H9 (cell line): ENCODE measurements around the gene MRGPRF. TPM values are rescaled to one million over a fixed set of nuclear protein-coding genes. Genes with fewer than 3 reads are reported as not detected.
A peak's percentile ranks its signal among the peaks of the same experiment; 100 is the strongest.

Experiments
- DNase-seq: peaks from one replicate; pipeline ENCODE4 v3.0.0-alpha.2; 2017
- H2AFZ ChIP-seq: one replicate; pipeline ENCODE4 v1.6.1; 2013; ENCODE audit warnings: mild to moderate bottlenecking, low read length, control low read depth, moderate library complexity
- H2AK5ac ChIP-seq: 2 replicates; pipeline ENCODE4 v1.6.1; 2013; ENCODE audit warnings: low read length, control low read depth, mixed read lengths; ENCODE audit not compliant: insufficient read length
- H2BK120ac ChIP-seq: one replicate; pipeline ENCODE4 v1.6.1; 2013; ENCODE audit warnings: low read depth, mild to moderate bottlenecking, low read length, control low read depth, inconsistent platforms; ENCODE audit not compliant: poor library complexity, severe bottlenecking
- H2BK12ac ChIP-seq: 2 replicates; pipeline ENCODE4 v1.6.1; 2013; ENCODE audit warnings: low read length, control low read depth, mixed read lengths, low read depth; ENCODE audit not compliant: insufficient read length
- H2BK15ac ChIP-seq: 2 replicates; pipeline ENCODE4 v1.6.1; 2013; ENCODE audit warnings: low read depth, low read length, control low read depth
- H2BK20ac ChIP-seq: one replicate; pipeline ENCODE4 v1.6.1; 2013; ENCODE audit warnings: low read depth, mild to moderate bottlenecking, low read length, control low read depth, inconsistent platforms; ENCODE audit not compliant: poor library complexity, severe bottlenecking
- H2BK5ac ChIP-seq: 2 replicates; pipeline ENCODE4 v1.6.1; 2013; ENCODE audit warnings: low read length, control low read depth, mixed read lengths; ENCODE audit not compliant: insufficient read length
- H3K14ac ChIP-seq: 2 replicates; pipeline ENCODE4 v1.6.1; 2013; ENCODE audit warnings: low read length, control low read depth; ENCODE audit not compliant: insufficient read depth
- H3K18ac ChIP-seq: 2 replicates; pipeline ENCODE4 v1.6.1; 2013; ENCODE audit warnings: low read depth, mild to moderate bottlenecking, mixed read lengths, low read length, control low read depth; ENCODE audit not compliant: insufficient read length
- H3K23ac ChIP-seq: 2 replicates; pipeline ENCODE4 v1.6.1; 2013; ENCODE audit warnings: low read length, control low read depth, mixed read lengths, low read depth; ENCODE audit not compliant: insufficient read length
- H3K23me2 ChIP-seq: 2 replicates; pipeline ENCODE4 v1.6.1; 2013; ENCODE audit warnings: low read depth, mild to moderate bottlenecking, mixed read lengths, low read length, control low read depth; ENCODE audit not compliant: insufficient read length, poor library complexity, severe bottlenecking
- H3K27ac ChIP-seq: 2 replicates; pipeline ENCODE4 v1.5.1; 2013; ENCODE audit warnings: low read length, control low read depth, mixed read lengths, low read depth; ENCODE audit not compliant: insufficient read length
- H3K27me3 ChIP-seq: 2 replicates; pipeline ENCODE4 v1.6.1; 2013; ENCODE audit warnings: low read length, control low read depth, inconsistent platforms; ENCODE audit not compliant: insufficient read depth
- H3K4ac ChIP-seq: 2 replicates; pipeline ENCODE4 v1.6.1; 2013; ENCODE audit warnings: low read depth, mild to moderate bottlenecking, control low read depth, inconsistent platforms, low read length, moderate library complexity
- H3K4me1 ChIP-seq: 2 replicates; pipeline ENCODE4 v1.6.1; 2013; ENCODE audit warnings: low read length, control low read depth, inconsistent platforms; ENCODE audit not compliant: insufficient read depth
- H3K4me2 ChIP-seq: 2 replicates; pipeline ENCODE4 v1.6.1; 2013; ENCODE audit warnings: low read length, control low read depth, mixed read lengths; ENCODE audit not compliant: insufficient read length, insufficient read depth
- H3K56ac ChIP-seq: 2 replicates; pipeline ENCODE4 v1.6.1; 2013; ENCODE audit warnings: low read depth, mild to moderate bottlenecking, mixed read lengths, low read length, control low read depth; ENCODE audit not compliant: insufficient read length
- H3K79me1 ChIP-seq: 2 replicates; pipeline ENCODE4 v1.6.1; 2013; ENCODE audit warnings: low read depth, mild to moderate bottlenecking, moderate library complexity, low read length, control low read depth, inconsistent platforms; ENCODE audit not compliant: insufficient read depth, poor library complexity, severe bottlenecking
- H3K79me2 ChIP-seq: 2 replicates; pipeline ENCODE4 v1.6.1; 2013; ENCODE audit warnings: low read length, control low read depth, inconsistent platforms; ENCODE audit not compliant: insufficient read depth
- H3K9ac ChIP-seq: 2 replicates; pipeline ENCODE4 v1.6.1; 2013; ENCODE audit warnings: low read length, control low read depth, mixed read lengths; ENCODE audit not compliant: insufficient read length; ENCODE audit errors: extremely low read depth
- H3K9me3 ChIP-seq: one replicate; pipeline ENCODE4 v1.6.1; 2013; ENCODE audit warnings: low read depth, low read length, inconsistent platforms; ENCODE audit not compliant: control insufficient read depth
- H3T11ph ChIP-seq: one replicate; pipeline ENCODE4 v1.6.1; 2013; ENCODE audit warnings: mild to moderate bottlenecking, low read length, control low read depth, inconsistent platforms
- H4K20me1 ChIP-seq: one replicate; pipeline ENCODE4 v1.6.1; 2013; ENCODE audit not compliant: control insufficient read depth, insufficient read length, insufficient read depth
- H4K5ac ChIP-seq: 2 replicates; pipeline ENCODE4 v1.6.1; 2013; ENCODE audit warnings: low read depth, mild to moderate bottlenecking, mixed read lengths, low read length, control low read depth; ENCODE audit not compliant: insufficient read length
- H4K8ac ChIP-seq: replicated peaks from 2 replicates; pipeline ENCODE4 v1.6.1; 2013; ENCODE audit warnings: low read length, control low read depth, mixed read lengths, low read depth; ENCODE audit not compliant: insufficient read length
- H4K91ac ChIP-seq: 2 replicates; pipeline ENCODE4 v1.6.1; 2013; ENCODE audit warnings: low read depth, mild to moderate bottlenecking, moderate library complexity, mixed read lengths, low read length, control low read depth; ENCODE audit not compliant: insufficient read length
- H3K27ac Mint-ChIP-seq, 3 experiments: 2 replicates in 2 of 3; 3 replicates in 1 of 3; pipeline ENCODE4 v1.8.0; 2020 to 2021; ENCODE audit warnings: mixed read lengths in 3 of 3, mild to moderate bottlenecking in 1 of 3, moderate library complexity in 1 of 3
- H3K27me3 Mint-ChIP-seq: 2 replicates; pipeline ENCODE4 v1.8.0; 2021; ENCODE audit warnings: low read depth, mild to moderate bottlenecking, moderate library complexity, mixed read lengths
- H3K36me3 Mint-ChIP-seq, 3 experiments: 2 replicates in 2 of 3; 3 replicates in 1 of 3; pipeline ENCODE4 v1.8.0; 2020 to 2021; ENCODE audit warnings: low read depth in 3 of 3, mixed read lengths in 3 of 3; ENCODE audit not compliant: insufficient read depth in 1 of 3
- H3K4me1 Mint-ChIP-seq, 2 experiments: 2 replicates each; pipeline ENCODE4 v1.8.0; 2020; ENCODE audit warnings: mixed read lengths in 2 of 2
- H3K4me3 Mint-ChIP-seq, 2 experiments: 2 replicates in 1 of 2; 3 replicates in 1 of 2; pipeline ENCODE4 v1.8.0; 2020 to 2021; ENCODE audit warnings: mild to moderate bottlenecking in 2 of 2, mixed read lengths in 2 of 2, moderate library complexity in 1 of 2
- H3K9me3 Mint-ChIP-seq, 2 experiments: 2 replicates in 1 of 2; 3 replicates in 1 of 2; pipeline ENCODE4 v1.8.0; 2020; ENCODE audit warnings: mild to moderate bottlenecking in 2 of 2, mixed read lengths in 2 of 2, moderate library complexity in 1 of 2
- WGBS: extraction: QIAGEN DNeasy Blood & Tissue Kit; methylation state at CpG from one replicate; pipeline ENCODE4 v1.1.7; 2013; ENCODE audit warnings: missing lambda C conversion rate, low lambda C conversion rate, mixed read lengths; ENCODE audit not compliant: insufficient read length; ENCODE audit errors: extremely low coverage; 5-methylcytosine and 5-hydroxymethylcytosine counted together
- total RNA-seq: library from RNA; stranded (reverse); gene quantifications from 2 replicates; pipeline ENCODE4 v1.2.1, GENCODE V29; 2021
- TF ChIP-seq, protein P1 (sequence below): fragments of 200-600 bp; sonication (generic); conservative IDR thresholded peaks from 3 replicates; pipeline ENCODE4 v1.8.0; 2021; ENCODE audit warnings: antibody characterized with exemption, mild to moderate bottlenecking

Gene MRGPRF
- total RNA-seq, 1 experiment from 2014 or later: 4.0 TPM

DNA sequence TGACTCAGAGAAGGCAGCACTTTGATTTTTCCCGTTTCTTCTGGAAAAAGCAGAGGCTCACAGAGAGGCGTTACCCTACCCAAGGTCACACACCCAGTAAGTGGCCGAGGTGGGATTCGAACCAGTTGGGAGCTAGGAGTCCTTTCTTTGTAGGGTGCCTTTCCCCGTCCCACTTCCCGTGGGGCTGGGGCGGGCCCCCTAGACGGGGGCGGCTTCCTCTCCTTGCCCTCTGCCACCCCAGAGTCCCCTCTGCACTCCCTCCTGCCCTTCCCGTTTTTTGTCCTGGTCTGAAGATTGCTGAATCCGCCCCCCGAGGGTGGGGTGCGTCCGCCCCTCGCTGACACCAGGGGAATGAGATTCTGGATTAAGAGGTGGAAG, 36.4 kb upstream of the MRGPRF start:
- peak overlapping the region; percentile 83; the same call in 1 of the 2 replicates for H3K14ac ChIP-seq
- H3T11ph ChIP-seq: no peak overlapping the region
- peaks cover 5% of the 10 kb centered on the region for H3K23me2 ChIP-seq
- H3K4me1 ChIP-seq: peaks cover 4% of the 10 kb centered on the region; the same call in 1 of the 2 replicates
- no peak overlapping the region for H4K8ac ChIP-seq
- peaks cover 12% of the 10 kb centered on the region; the same call in 1 of the 2 replicates for H3K79me2 ChIP-seq
- DNase-seq: no peak
- no peaks in the 10 kb centered on the region for H4K20me1 ChIP-seq
- no peaks in the 10 kb centered on the region for H3K9me3 Mint-ChIP-seq
- no peak overlapping the region; the same call in 1 of the 2 replicates for H3K4ac ChIP-seq
- H3K36me3 Mint-ChIP-seq: peaks cover 0 to 4% (median 2%) of the 10 kb centered on the region in 3 experiments; a peak in 3 of 7 replicates
- H2AK5ac ChIP-seq: no peak overlapping the region
- no peak overlapping the region for H3K27ac ChIP-seq
- no peak overlapping the region for H4K5ac ChIP-seq
- H3K56ac ChIP-seq: no peak overlapping the region
- H3K18ac ChIP-seq: no peak overlapping the region
- TF ChIP-seq, protein P1, sequence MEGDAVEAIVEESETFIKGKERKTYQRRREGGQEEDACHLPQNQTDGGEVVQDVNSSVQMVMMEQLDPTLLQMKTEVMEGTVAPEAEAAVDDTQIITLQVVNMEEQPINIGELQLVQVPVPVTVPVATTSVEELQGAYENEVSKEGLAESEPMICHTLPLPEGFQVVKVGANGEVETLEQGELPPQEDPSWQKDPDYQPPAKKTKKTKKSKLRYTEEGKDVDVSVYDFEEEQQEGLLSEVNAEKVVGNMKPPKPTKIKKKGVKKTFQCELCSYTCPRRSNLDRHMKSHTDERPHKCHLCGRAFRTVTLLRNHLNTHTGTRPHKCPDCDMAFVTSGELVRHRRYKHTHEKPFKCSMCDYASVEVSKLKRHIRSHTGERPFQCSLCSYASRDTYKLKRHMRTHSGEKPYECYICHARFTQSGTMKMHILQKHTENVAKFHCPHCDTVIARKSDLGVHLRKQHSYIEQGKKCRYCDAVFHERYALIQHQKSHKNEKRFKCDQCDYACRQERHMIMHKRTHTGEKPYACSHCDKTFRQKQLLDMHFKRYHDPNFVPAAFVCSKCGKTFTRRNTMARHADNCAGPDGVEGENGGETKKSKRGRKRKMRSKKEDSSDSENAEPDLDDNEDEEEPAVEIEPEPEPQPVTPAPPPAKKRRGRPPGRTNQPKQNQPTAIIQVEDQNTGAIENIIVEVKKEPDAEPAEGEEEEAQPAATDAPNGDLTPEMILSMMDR: no peak
- H2AFZ ChIP-seq: no peak overlapping the region
- H3K9ac ChIP-seq: peak overlapping the region; percentile 39
- H2BK15ac ChIP-seq: no peak overlapping the region
- H3K27ac Mint-ChIP-seq: peak overlapping the region in 1 of 3 experiments; percentile 59; a peak in 2 of 7 replicates
- H2BK5ac ChIP-seq: no peak overlapping the region
- no peaks in the 10 kb centered on the region for H3K27me3 Mint-ChIP-seq
- no peak overlapping the region for H4K91ac ChIP-seq
- H3K4me3 Mint-ChIP-seq: peak overlapping the region; percentile 65 to 81
- H2BK20ac ChIP-seq: no peak overlapping the region
- H3K27me3 ChIP-seq: no peaks in the 10 kb centered on the region
- WGBS: no CpG with 5 or more reads among the region's 15 CpGs
- H3K9me3 ChIP-seq: no peaks in the 10 kb centered on the region
- no peak overlapping the region for H3K23ac ChIP-seq
- H2BK12ac ChIP-seq: no peak overlapping the region
- H3K4me1 Mint-ChIP-seq: peaks cover 21 to 23% of the 10 kb centered on the region in 2 experiments
- peak overlapping the region; percentile 74 for H3K4me2 ChIP-seq
- no peak overlapping the region for H2BK120ac ChIP-seq
- peaks cover 5% of the 10 kb centered on the region for H3K79me1 ChIP-seq
